ENCODE results near the gene KNDC1. TPM values are rescaled to one million over a fixed set of nuclear protein-coding genes. Genes with fewer than 3 reads are reported as not detected.

Gene KNDC1
- total RNA-seq, 1 donor from 2014 or later: 0.55 TPM

DNA sequence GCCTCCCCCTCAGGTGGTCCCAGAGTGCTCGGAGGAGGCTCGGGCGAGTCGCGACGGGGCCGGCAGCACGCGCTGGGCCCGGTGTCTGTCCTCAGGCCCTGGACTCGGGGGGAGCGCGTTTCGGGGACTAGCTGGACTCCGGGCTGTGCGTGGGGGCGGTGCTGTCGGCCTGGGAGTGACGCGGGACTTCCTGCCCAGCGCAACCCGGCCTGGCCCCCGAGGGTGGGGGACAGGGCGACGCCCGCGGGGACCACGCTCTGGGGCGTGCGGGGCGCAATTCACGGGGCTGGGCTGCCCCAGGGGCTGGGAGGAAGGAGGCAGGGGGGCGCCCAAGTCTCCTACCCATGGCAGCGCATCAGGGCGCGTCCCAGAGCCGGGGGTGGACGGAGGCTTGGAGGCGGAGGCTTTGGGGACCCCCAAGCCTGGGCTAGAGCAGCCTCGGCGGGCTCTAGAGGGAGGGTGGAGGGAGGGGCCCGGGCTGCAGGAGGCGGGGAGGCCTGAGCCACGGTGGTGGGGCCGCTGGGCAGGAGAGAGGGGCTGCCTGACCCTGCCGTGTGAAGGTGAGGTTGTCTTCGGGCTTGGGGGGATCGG lies 75.3 kb downstream of the KNDC1 start:
- TF ChIP-seq, protein P1, sequence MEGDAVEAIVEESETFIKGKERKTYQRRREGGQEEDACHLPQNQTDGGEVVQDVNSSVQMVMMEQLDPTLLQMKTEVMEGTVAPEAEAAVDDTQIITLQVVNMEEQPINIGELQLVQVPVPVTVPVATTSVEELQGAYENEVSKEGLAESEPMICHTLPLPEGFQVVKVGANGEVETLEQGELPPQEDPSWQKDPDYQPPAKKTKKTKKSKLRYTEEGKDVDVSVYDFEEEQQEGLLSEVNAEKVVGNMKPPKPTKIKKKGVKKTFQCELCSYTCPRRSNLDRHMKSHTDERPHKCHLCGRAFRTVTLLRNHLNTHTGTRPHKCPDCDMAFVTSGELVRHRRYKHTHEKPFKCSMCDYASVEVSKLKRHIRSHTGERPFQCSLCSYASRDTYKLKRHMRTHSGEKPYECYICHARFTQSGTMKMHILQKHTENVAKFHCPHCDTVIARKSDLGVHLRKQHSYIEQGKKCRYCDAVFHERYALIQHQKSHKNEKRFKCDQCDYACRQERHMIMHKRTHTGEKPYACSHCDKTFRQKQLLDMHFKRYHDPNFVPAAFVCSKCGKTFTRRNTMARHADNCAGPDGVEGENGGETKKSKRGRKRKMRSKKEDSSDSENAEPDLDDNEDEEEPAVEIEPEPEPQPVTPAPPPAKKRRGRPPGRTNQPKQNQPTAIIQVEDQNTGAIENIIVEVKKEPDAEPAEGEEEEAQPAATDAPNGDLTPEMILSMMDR (IDR thresholded peaks at IDR 0.05): no peak
- H3K9me3 Mint-ChIP-seq (ENCODE audit: low read depth): no peaks in the 10 kb centered on the region
- H3K4me1 Mint-ChIP-seq (ENCODE audit: low read depth): no peaks in the 10 kb centered on the region
- H3K27me3 Mint-ChIP-seq (ENCODE audit: low read depth): peaks cover 51% of the 10 kb centered on the region
- no peak overlapping the region for H3K27ac Mint-ChIP-seq (ENCODE audit: unreplicated experiment)
- no peak overlapping the region for H3K4me3 Mint-ChIP-seq (ENCODE audit: unreplicated experiment)
- DNase-seq (ENCODE audit: low spot score): no peak
- H3K36me3 Mint-ChIP-seq (ENCODE audit: low read depth): no peaks in the 10 kb centered on the region

DNA sequence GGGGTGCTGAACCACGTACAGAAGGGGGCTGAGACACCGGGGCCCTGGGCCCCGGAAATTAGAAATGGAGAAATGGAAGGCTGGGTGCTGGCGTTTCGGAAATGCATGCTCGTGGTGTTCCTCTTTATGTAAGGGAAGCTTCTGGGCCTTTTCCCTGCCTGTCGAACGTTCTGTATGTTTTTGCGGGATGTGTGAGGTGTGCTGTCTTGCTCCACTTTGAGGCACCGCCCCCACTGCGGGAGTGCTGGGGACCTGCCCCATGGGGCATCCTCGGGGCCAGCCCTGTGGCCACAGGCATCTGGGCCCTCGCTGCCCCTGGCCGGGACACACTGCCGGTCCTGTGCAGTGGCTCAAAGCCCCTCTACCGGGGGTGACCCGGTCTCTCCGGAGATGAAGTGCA lies 75.9 kb downstream of the KNDC1 start:
- Mint-ChIP-seq H3K27ac (ENCODE audit: unreplicated experiment) (no peak overlapping the region), H3K4me3 (ENCODE audit: unreplicated experiment) (no peak overlapping the region), H3K27me3 (ENCODE audit: low read depth) (peaks cover 55% of the 10 kb centered on the region), H3K4me1 (ENCODE audit: low read depth) (no peaks in the 10 kb centered on the region), H3K9me3 (ENCODE audit: low read depth) (no peaks in the 10 kb centered on the region), H3K36me3 (ENCODE audit: low read depth) (no peaks in the 10 kb centered on the region)
- TF ChIP-seq, protein P1 (IDR thresholded peaks at IDR 0.05): no peak
- DNase-seq (ENCODE audit: low spot score): no peak

DNA sequence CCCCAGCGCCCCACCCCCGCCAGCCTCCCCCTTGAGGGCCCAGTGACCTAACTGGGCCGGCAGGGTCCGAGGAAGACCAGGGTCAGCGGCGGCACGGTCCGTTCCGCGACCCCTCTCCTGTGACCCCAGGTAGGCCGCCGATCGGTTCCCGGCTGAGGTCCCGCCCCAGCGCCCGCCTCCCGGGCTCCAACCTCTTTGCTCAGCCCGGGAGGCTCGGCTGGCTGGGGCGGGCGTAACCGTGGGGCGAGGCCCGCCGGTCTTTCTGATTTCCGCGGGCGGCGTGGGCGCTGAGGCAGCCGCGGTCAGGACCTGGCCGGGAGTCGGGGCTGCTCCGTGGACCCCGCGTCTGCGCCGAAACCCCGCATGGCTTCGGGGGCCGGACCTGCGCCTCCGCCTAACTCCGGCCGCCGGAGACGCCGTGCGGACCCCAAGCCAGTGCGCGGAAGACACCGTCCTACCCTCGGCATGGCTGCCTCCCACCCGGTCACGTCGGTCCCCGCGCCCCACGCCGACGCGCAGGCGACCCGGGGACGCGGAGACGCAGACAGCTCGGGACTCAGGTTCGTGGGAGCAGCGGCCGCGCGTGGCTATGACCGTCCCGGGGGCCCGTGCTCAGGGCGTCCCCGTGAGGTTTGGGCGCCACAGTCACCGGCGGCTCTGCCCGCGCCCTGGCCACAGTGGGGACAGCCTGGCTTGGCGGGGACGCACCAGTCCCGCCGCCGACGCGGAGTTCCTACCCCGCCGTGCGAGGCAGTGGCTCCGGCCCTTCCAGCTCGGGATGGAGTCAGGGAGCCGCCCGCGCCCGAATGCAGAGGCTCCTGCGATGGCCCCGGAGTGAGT lies 76.6 kb downstream of the KNDC1 start:
- Mint-ChIP-seq H3K36me3 (ENCODE audit: low read depth) (no peaks in the 10 kb centered on the region), H3K27me3 (ENCODE audit: low read depth) (peaks cover 56% of the 10 kb centered on the region), H3K4me1 (ENCODE audit: low read depth) (no peaks in the 10 kb centered on the region), H3K9me3 (ENCODE audit: low read depth) (no peaks in the 10 kb centered on the region), H3K27ac (ENCODE audit: unreplicated experiment) (no peak overlapping the region), H3K4me3 (ENCODE audit: unreplicated experiment) (no peak overlapping the region)
- DNase-seq (ENCODE audit: low spot score): no peak
- TF ChIP-seq, protein P1 (IDR thresholded peaks at IDR 0.05): no peak

DNA sequence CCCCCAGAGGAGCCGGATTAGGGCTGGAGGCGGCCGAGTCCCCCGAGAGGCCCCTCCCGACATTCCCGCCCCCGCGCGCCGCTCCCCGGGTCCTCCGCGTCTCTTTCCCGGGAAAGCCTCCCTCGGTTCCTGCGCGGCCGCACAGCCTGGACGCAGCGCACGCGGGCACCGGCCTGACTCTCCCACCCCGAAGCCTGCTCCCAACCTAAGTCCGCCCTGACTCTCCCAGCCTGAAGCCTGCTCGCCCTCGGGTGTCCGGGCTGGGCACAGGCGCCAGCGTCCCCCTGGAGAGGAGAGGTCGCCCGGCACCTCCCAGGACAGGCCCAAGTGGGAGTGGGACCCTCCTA lies 77.2 kb downstream of the KNDC1 start:
- Mint-ChIP-seq H3K4me1 (ENCODE audit: low read depth) (no peaks in the 10 kb centered on the region), H3K27me3 (ENCODE audit: low read depth) (peaks cover 56% of the 10 kb centered on the region), H3K4me3 (ENCODE audit: unreplicated experiment) (no peak overlapping the region)

More for the DNA sequence above, 77.2 kb downstream of the KNDC1 start:
- H3K9me3 Mint-ChIP-seq (ENCODE audit: low read depth): no peaks in the 10 kb centered on the region
- H3K36me3 Mint-ChIP-seq (ENCODE audit: low read depth): no peaks in the 10 kb centered on the region
- TF ChIP-seq, protein P1 (IDR thresholded peaks at IDR 0.05): no peak
- no peak for DNase-seq (ENCODE audit: low spot score)
- H3K27ac Mint-ChIP-seq (ENCODE audit: unreplicated experiment): no peak overlapping the region

Data from chondrocyte (in vitro differentiated cells).